Breast epithelium (tissue), 4 donors: ENCODE data around the gene CD200R1L. TPM values are rescaled to one million over a fixed set of nuclear protein-coding genes. Genes with fewer than 3 reads are reported as not detected.

Experiments used
- DNase-seq, 2 donors: peaks; one replicate each; pipeline ENCODE4 v3.0.0-alpha.2; 2019; ENCODE audit warnings: low spot score in 2 of 2
- H3K27ac ChIP-seq, 2 donors: fragments of 200-600 bp; sonication (generic) in 1 of 2; one replicate each; pipeline ENCODE4 v1.5.1; 2016 to 2019; ENCODE audit warnings: mild to moderate bottlenecking in 1 of 2
- H3K27me3 ChIP-seq, 2 donors: fragments of 200-600 bp; sonication (generic) in 1 of 2; one replicate each; pipeline versions ENCODE4 v1.5.1 to v1.6.0; 2017 to 2019; ENCODE audit warnings: control low read depth in 1 of 2, mild to moderate bottlenecking in 1 of 2
- H3K36me3 ChIP-seq: fragments of 200-600 bp; one replicate; pipeline ENCODE4 v1.5.1; 2019
- H3K4me1 ChIP-seq, 2 donors: fragments of 200-600 bp; sonication (generic); one replicate each; pipeline ENCODE4 v1.5.1; 2016 to 2019; ENCODE audit warnings: control low read depth in 1 of 2
- H3K4me3 ChIP-seq, 3 donors: fragments of 200-600 bp; sonication (generic); 1 replicate in 2 of 3; 2 replicates in 1 of 3; pipeline ENCODE4 v1.5.1; 2016 to 2019; ENCODE audit warnings: mild to moderate bottlenecking in 3 of 3, moderate library complexity in 2 of 3
- H3K9me3 ChIP-seq, 2 donors: fragments of 200-600 bp; sonication (generic) in 1 of 2; one replicate each; pipeline ENCODE4 v1.5.1; 2016 to 2019; ENCODE audit warnings: control low read depth in 1 of 2
- POLR2A ChIP-seq: fragments of 450-650 bp; IDR thresholded peaks from one replicate; pipeline ENCODE4 v1.6.1; 2016; ENCODE audit warnings: antibody characterized with exemption, mild to moderate bottlenecking, moderate library complexity
- POLR2AphosphoS5 ChIP-seq, 3 donors: sonication (generic); formaldehyde crosslinking; IDR thresholded peaks; one replicate each; pipeline ENCODE4 v1.6.1; 2017; ENCODE audit warnings: antibody characterized with exemption in 3 of 3
- intact Hi-C: fragments of 100-400 bp; cut with DNase I; formaldehyde crosslinking; loops from one replicate; pipeline ENCODE4 v1.15.1; 2023; ENCODE audit warnings: low total_unique reads
- total RNA-seq, 3 donors: library from RNA; depleted of rRNA; stranded (reverse); fragments of >200 nt; gene quantifications; one replicate each; pipeline ENCODE4 v1.1.0, GENCODE V29; 2016
- TF ChIP-seq, protein P1 (sequence below), 3 donors: fragments of 450-650 bp; IDR thresholded peaks; one replicate each; pipeline ENCODE4 v1.5.1; 2016 to 2017; ENCODE audit warnings: antibody characterized with exemption in 3 of 3, mild to moderate bottlenecking in 3 of 3, moderate library complexity in 3 of 3

CD200R1L gene
- total RNA-seq, 3 donors from 2014 or later = not detected

GRCh38 chr3:112779558-112780480 is 66.8 kb downstream of the CD200R1L start:
- intact Hi-C loops = no loop called here
- no peak overlapping the region for H3K4me3 ChIP-seq
- H3K27me3 ChIP-seq = no peaks in the 10 kb centered on the region
- H3K27ac ChIP-seq = peak overlapping the region in 1 of 2 donors; percentile 14
- no peak for DNase-seq
- TF ChIP-seq, protein P1, sequence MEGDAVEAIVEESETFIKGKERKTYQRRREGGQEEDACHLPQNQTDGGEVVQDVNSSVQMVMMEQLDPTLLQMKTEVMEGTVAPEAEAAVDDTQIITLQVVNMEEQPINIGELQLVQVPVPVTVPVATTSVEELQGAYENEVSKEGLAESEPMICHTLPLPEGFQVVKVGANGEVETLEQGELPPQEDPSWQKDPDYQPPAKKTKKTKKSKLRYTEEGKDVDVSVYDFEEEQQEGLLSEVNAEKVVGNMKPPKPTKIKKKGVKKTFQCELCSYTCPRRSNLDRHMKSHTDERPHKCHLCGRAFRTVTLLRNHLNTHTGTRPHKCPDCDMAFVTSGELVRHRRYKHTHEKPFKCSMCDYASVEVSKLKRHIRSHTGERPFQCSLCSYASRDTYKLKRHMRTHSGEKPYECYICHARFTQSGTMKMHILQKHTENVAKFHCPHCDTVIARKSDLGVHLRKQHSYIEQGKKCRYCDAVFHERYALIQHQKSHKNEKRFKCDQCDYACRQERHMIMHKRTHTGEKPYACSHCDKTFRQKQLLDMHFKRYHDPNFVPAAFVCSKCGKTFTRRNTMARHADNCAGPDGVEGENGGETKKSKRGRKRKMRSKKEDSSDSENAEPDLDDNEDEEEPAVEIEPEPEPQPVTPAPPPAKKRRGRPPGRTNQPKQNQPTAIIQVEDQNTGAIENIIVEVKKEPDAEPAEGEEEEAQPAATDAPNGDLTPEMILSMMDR (IDR thresholded peaks at IDR 0.05) = no peak
- TF ChIP-seq POLR2A = no peak
- no peak for TF ChIP-seq POLR2AphosphoS5 (IDR thresholded peaks at IDR 0.05)
- no peaks in the 10 kb centered on the region for H3K9me3 ChIP-seq
- H3K4me1 ChIP-seq = no peaks in the 10 kb centered on the region
- no peaks in the 10 kb centered on the region for H3K36me3 ChIP-seq

- no peak overlapping the region for H3K4me3 ChIP-seq
- no peak for DNase-seq
- intact Hi-C loops = no loop called here
- TF ChIP-seq, protein P1 (IDR thresholded peaks at IDR 0.05) = no peak
- TF ChIP-seq POLR2AphosphoS5 (IDR thresholded peaks at IDR 0.05) (no peak), POLR2A (no peak)
- H3K27ac ChIP-seq = no peak overlapping the region
- H3K9me3 ChIP-seq = no peaks in the 10 kb centered on the region
- H3K36me3 ChIP-seq = no peaks in the 10 kb centered on the region
- H3K4me1 ChIP-seq = no peaks in the 10 kb centered on the region
- no peaks in the 10 kb centered on the region for H3K27me3 ChIP-seq
Observed at GRCh38 chr3:112779011-112779410, 67.7 kb downstream of the CD200R1L start.

GRCh38 chr3:112778353-112778948 is 68.2 kb downstream of the CD200R1L start:
- intact Hi-C loops = no loop called here
- Histone ChIP-seq H3K27ac (no peak overlapping the region), H3K36me3 (no peaks in the 10 kb centered on the region), H3K9me3 (no peaks in the 10 kb centered on the region), H3K27me3 (no peaks in the 10 kb centered on the region), H3K4me3 (no peak overlapping the region), H3K4me1 (no peaks in the 10 kb centered on the region)
- no peak for DNase-seq
- TF ChIP-seq, protein P1 (IDR thresholded peaks at IDR 0.05) = no peak
- TF ChIP-seq POLR2A (no peak), POLR2AphosphoS5 (IDR thresholded peaks at IDR 0.05) (no peak)

DNA sequence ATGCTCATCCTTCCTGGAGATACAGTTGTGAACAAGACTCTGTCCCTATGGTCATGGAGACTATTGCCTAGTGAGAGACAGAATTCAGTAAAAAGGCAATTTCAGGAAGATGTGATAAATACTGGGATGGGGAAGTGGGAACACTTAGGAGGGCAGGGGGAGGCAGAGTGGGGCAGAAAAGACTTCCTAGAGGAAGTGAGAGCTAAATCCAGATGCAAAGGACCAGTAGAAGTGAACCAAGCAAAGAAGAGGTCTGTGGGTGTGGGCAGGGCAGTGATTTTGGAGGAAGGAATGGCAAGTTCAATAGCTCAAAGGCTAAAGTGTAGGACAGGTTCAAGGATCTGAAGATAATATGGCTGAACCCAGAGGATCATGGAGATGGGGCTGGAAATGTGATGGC is 68.9 kb downstream of the CD200R1L start:
- intact Hi-C loops = no loop called here
- Histone ChIP-seq H3K4me3 (no peak overlapping the region), H3K36me3 (no peaks in the 10 kb centered on the region), H3K27me3 (no peaks in the 10 kb centered on the region), H3K9me3 (no peaks in the 10 kb centered on the region), H3K4me1 (no peaks in the 10 kb centered on the region), H3K27ac (no peak overlapping the region)
- DNase-seq = no peak
- no peak for TF ChIP-seq POLR2AphosphoS5 (IDR thresholded peaks at IDR 0.05)
- no peak for TF ChIP-seq POLR2A
- TF ChIP-seq, protein P1 (IDR thresholded peaks at IDR 0.05) = no peak

DNA sequence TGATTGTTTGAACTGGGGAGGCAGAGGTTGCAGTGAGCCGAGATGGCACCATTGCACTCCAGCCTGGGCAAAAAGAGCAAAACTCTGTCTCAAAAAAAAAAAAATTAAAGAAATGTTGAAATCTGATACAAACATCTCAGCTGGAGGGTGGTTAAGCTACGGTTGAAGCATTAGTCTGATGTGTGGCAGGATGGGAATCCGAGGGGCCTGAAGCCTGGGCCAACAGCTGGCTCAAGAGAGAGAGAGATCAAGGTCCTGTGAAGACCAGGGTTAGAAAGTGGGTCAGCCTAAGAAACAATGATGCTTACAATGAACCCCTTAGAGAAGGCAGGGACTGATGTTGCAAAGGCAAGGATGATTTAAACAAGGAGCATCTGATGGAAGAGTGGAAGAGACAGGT is 69.8 kb downstream of the CD200R1L start:
- H3K9me3 ChIP-seq = no peaks in the 10 kb centered on the region
- H3K27me3 ChIP-seq = no peaks in the 10 kb centered on the region
- DNase-seq = no peak
- no peaks in the 10 kb centered on the region for H3K4me1 ChIP-seq
- no peak overlapping the region for H3K4me3 ChIP-seq
- intact Hi-C loops = loop anchor here (1.0 kb wide), 1 partner anchor 43 kb away; no protein-coding TSS in a partner anchor
- peak overlapping the region in 1 of 2 donors; percentile 3 for H3K27ac ChIP-seq
- TF ChIP-seq, protein P1 (IDR thresholded peaks at IDR 0.05) = no peak
- no peak for TF ChIP-seq POLR2AphosphoS5 (IDR thresholded peaks at IDR 0.05)
- TF ChIP-seq POLR2A = no peak
- H3K36me3 ChIP-seq = no peaks in the 10 kb centered on the region
